HepG2 (cell line): Measurements from ENCODE around the gene BTG3. TPM values are rescaled to one million over a fixed set of nuclear protein-coding genes. Genes with fewer than 3 reads are reported as not detected.

Experiments
- ATAC-seq: fragments of 200-7000 bp; cut with Tn5 transposase; 3 replicates; pipeline ENCODE4 v1.9.1; 2020; ENCODE audit warnings: mild to moderate bottlenecking, moderate library complexity
- BruUV-seq: library from RNA; stranded (reverse); fragments of 400-500 nt; replicated peaks from 2 replicates; lab custom pipeline; 2021; lab: Mats Ljungman, UMichigan
- CTCF ChIA-PET: fragments of 300-600 bp; formaldehyde crosslinking; extraction: SDS; loops from one replicate; lab custom pipeline; 2021; ENCODE audit warnings: low total read pairs, inconsistent platforms, low intra/inter-chr PET ratio; lab: Yijun Ruan, JAX
- POLR2A ChIA-PET: fragments of 350-600 bp; sonication (Branson Sonifier 250); formaldehyde crosslinking; loops from one replicate; lab custom pipeline; 2020; ENCODE audit warnings: antibody characterized with exemption, inconsistent platforms; lab: Yijun Ruan, JAX
- DNase-seq: peaks from one replicate; pipeline ENCODE4 v3.0.0-alpha.2; 2015; ENCODE audit warnings: low spot score
- FAIRE-seq: peaks from 3 replicates; lab custom pipeline; 2011; peaks lifted over from hg19 to GRCh38; lab: Jason Lieb, UNC
- H2AFZ ChIP-seq: one replicate; pipeline ENCODE4 v1.6.1; 2011; ENCODE audit warnings: low read length, inconsistent platforms
- H3K27ac ChIP-seq: fragments of 300-600 bp; 3 replicates; pipeline ENCODE4 v1.8.0; 2011; ENCODE audit warnings: mixed run types, mild to moderate bottlenecking, mixed read lengths, low read length, inconsistent platforms; ENCODE audit not compliant: insufficient read depth; ENCODE audit errors: extremely low read length
- H3K27me3 ChIP-seq, 2 experiments: fragments of 200-600 bp in 1 of 2; 2 replicates in 1 of 2; 3 replicates in 1 of 2; pipeline versions ENCODE4 v1.6.0 to v1.8.0; 2011; ENCODE audit warnings: low read length in 2 of 2, mild to moderate bottlenecking in 2 of 2, moderate library complexity in 2 of 2, inconsistent platforms in 1 of 2; ENCODE audit not compliant: insufficient read depth in 2 of 2, control insufficient read depth in 1 of 2
- H3K36me3 ChIP-seq, 2 experiments: fragments of 200-600 bp in 1 of 2; replicated peaks in 1 of 2; 2 replicates in 1 of 2; 3 replicates in 1 of 2; pipeline versions ENCODE4 v1.5.1 to v1.8.0; 2011; ENCODE audit warnings: low read length in 2 of 2, inconsistent platforms in 1 of 2; ENCODE audit not compliant: insufficient read depth in 2 of 2, control insufficient read depth in 1 of 2
- H3K4me1 ChIP-seq: 2 replicates; pipeline ENCODE4 v1.5.1; 2012; ENCODE audit warnings: low read length, inconsistent platforms; ENCODE audit not compliant: insufficient read depth
- H3K4me2 ChIP-seq: 2 replicates; pipeline ENCODE4 v1.6.0; 2011; ENCODE audit warnings: low read depth, low read length, inconsistent platforms
- H3K4me3 ChIP-seq, 3 experiments: fragments of 200-600 bp in 1 of 3; sonication (generic), shearing (Covaris generic) in 1 of 3; replicated peaks in 1 of 3; 2 replicates each; pipeline ENCODE4 v1.5.1; 2011 to 2016; ENCODE audit warnings: low read length in 3 of 3, inconsistent platforms in 2 of 3, low read depth in 2 of 3, mild to moderate bottlenecking in 2 of 3, control low read depth in 1 of 3, mixed read lengths in 1 of 3; ENCODE audit not compliant: insufficient read depth in 1 of 3
- H3K79me2 ChIP-seq: one replicate; pipeline ENCODE4 v1.6.1; 2011; ENCODE audit warnings: low read length, inconsistent platforms; ENCODE audit not compliant: insufficient read depth
- H3K9ac ChIP-seq: 2 replicates; pipeline ENCODE4 v1.6.0; 2011; ENCODE audit warnings: mild to moderate bottlenecking, low read depth, low read length, inconsistent platforms; ENCODE audit not compliant: insufficient read depth
- H3K9me3 ChIP-seq: 2 replicates; pipeline ENCODE4 v1.5.1; 2012; ENCODE audit warnings: mild to moderate bottlenecking, low read length
- H4K20me1 ChIP-seq: 2 replicates; pipeline ENCODE4 v1.6.0; 2011; ENCODE audit warnings: inconsistent platforms, mild to moderate bottlenecking, low read length, moderate library complexity; ENCODE audit not compliant: insufficient read depth
- AGO2 ChIP-seq: fragments of 200-400 bp; formaldehyde crosslinking; optimal IDR thresholded peaks from 2 replicates; pipeline ENCODE3; 2017; ENCODE audit warnings: mild to moderate bottlenecking, low read depth, low read length, moderate library complexity
- CBX2 ChIP-seq, 2 experiments: fragments of 200-600 bp in 1 of 2; sonication (generic); formaldehyde crosslinking in 1 of 2; IDR thresholded peaks; 2 replicates each; pipeline versions ENCODE4 v1.7.0 to v1.8.1; 2018 to 2022; ENCODE audit warnings: low read depth in 2 of 2, low read length in 1 of 2, mild to moderate bottlenecking in 1 of 2, missing genetic modification reagents in 1 of 2
- GATAD2A ChIP-seq: IDR thresholded peaks from 2 replicates; pipeline ENCODE4 v1.6.1; 2016
- IRF9 ChIP-seq: sonication (generic); formaldehyde crosslinking; IDR thresholded peaks from 2 replicates; pipeline ENCODE4 v1.8.0; 2022; ENCODE audit warnings: missing genetic modification reagents, mild to moderate bottlenecking, borderline replicate concordance
- JUND ChIP-seq: sonication (generic); formaldehyde crosslinking; IDR thresholded peaks from 2 replicates; pipeline ENCODE4 v1.8.0; 2022; ENCODE audit warnings: mild to moderate bottlenecking, missing genetic modification reagents
- KMT2B ChIP-seq: IDR thresholded peaks from 2 replicates; pipeline ENCODE4 v1.6.1; 2016; ENCODE audit warnings: missing genetic modification reagents, missing compliant biosample characterization
- PAWR ChIP-seq: sonication (generic); formaldehyde crosslinking; IDR thresholded peaks from 2 replicates; pipeline ENCODE4 v1.4.0; 2020; ENCODE audit warnings: missing genetic modification reagents, mild to moderate bottlenecking, borderline replicate concordance
- PAX8 ChIP-seq: sonication (generic); formaldehyde crosslinking; IDR thresholded peaks from 2 replicates; pipeline ENCODE4 v1.8.0; 2022; ENCODE audit warnings: mild to moderate bottlenecking, missing genetic modification reagents, borderline replicate concordance
- POLR2A ChIP-seq, 2 experiments: IDR thresholded peaks; 2 replicates each; pipeline ENCODE4 v1.6.1; 2011; ENCODE audit warnings: low read depth in 2 of 2, low read length in 2 of 2, mild to moderate bottlenecking in 1 of 2, moderate library complexity in 1 of 2; ENCODE audit not compliant: insufficient read depth in 1 of 2
- RBM22 ChIP-seq: fragments of 200-400 bp; formaldehyde crosslinking; optimal IDR thresholded peaks from 2 replicates; pipeline ENCODE3; 2017; ENCODE audit warnings: mild to moderate bottlenecking, low read length, moderate library complexity
- SALL1 ChIP-seq: sonication (generic); formaldehyde crosslinking; IDR thresholded peaks from 2 replicates; pipeline ENCODE4 v1.8.0; 2022; ENCODE audit warnings: mild to moderate bottlenecking, missing genetic modification reagents
- TERF1 ChIP-seq: sonication (generic); formaldehyde crosslinking; IDR thresholded peaks from 2 replicates; pipeline ENCODE4 v1.8.0; 2022; ENCODE audit warnings: mild to moderate bottlenecking, missing genetic modification reagents, moderate library complexity
- UBTF ChIP-seq: sonication (generic); formaldehyde crosslinking; IDR thresholded peaks from 2 replicates; pipeline ENCODE4 v1.4.0; 2020; ENCODE audit warnings: mild to moderate bottlenecking, missing genetic modification reagents
- ZNF121 ChIP-seq: sonication (generic); formaldehyde crosslinking; IDR thresholded peaks from 2 replicates; pipeline ENCODE4 v1.5.0; 2020; ENCODE audit warnings: mild to moderate bottlenecking, missing genetic modification reagents
- ZNF333 ChIP-seq: sonication (generic); formaldehyde crosslinking; IDR thresholded peaks from 2 replicates; pipeline ENCODE4 v1.4.0; 2020; ENCODE audit warnings: mild to moderate bottlenecking, missing genetic modification reagents, borderline replicate concordance
- ZNF576 ChIP-seq: sonication (generic); formaldehyde crosslinking; IDR thresholded peaks from 2 replicates; pipeline ENCODE4 v1.4.0; 2020; ENCODE audit warnings: mild to moderate bottlenecking, missing genetic modification reagents
- ZNF75D ChIP-seq: sonication (generic); formaldehyde crosslinking; IDR thresholded peaks from 2 replicates; pipeline ENCODE4 v1.8.1; 2023; ENCODE audit warnings: missing genetic modification reagents, mild to moderate bottlenecking, borderline replicate concordance
- WGBS: methylation state at CpG from one replicate; pipeline ENCODE4 v1.1.6; 2017; ENCODE audit warnings: low lambda C conversion rate; 5-methylcytosine and 5-hydroxymethylcytosine counted together
- in situ Hi-C: cut with HindIII; loops from 2 replicates; pipeline ENCODE4 v1.10.0; 2017; ENCODE audit warnings: low pct_unique_long_range_greater_than_20kb; ENCODE audit not compliant: extremely low pct_ligation_motif_present
- intact Hi-C: fragments of 100-400 bp; cut with micrococcal nuclease; formaldehyde crosslinking; loops from one replicate; pipeline ENCODE4 v1.10.0; 2022; ENCODE audit not compliant: unreplicated experiment
- polyA plus RNA-seq, 8 experiments: library from polyadenylated mRNA; depleted of rRNA in 3 of 8; stranded (reverse) in 7 of 8; unstranded in 1 of 8; fragments of >200 nt; fragmentation: Illumina TruSeq in 4 of 8; extraction: Trizol in 4 of 8; gene quantifications; 2 replicates each; pipeline versions ENCODE4 v1.2.1 to v1.2.3, GENCODE V29; 2011 to 2016; ENCODE audit warnings: low read depth in 4 of 8, missing spikeins in 1 of 8, mixed read lengths in 1 of 8; ENCODE audit not compliant: insufficient read depth in 1 of 8
- total RNA-seq, 5 experiments: library from RNA; depleted of rRNA; stranded (reverse); fragments of >200 nt; fragmentation: Illumina TruSeq; extraction: Trizol; gene quantifications; 2 replicates each; pipeline ENCODE4 v1.2.3, GENCODE V29; 2016; ENCODE audit warnings: low read depth in 1 of 5

BTG3 gene
- total and polyA plus RNA-seq, 2 of the 13 experiments (the other 11 are each of a cell fraction or from before 2014, with no cell fraction given): 13.9 to 27.4 TPM

GRCh38 chr21:17611414-17612022 is 1.2 kb downstream of the BTG3 start:
- BruUV-seq: TSS peak; percentile 57
- Histone ChIP-seq H3K9ac (peak overlapping the region; percentile 86), H3K4me2 (peak overlapping the region; percentile 89), H3K4me3 (peak overlapping the region; percentile 82 to 90 (median 85)), H3K36me3 (peaks cover 0 to 12% of the 10 kb centered on the region in 2 experiments; a peak in 3 of 5 replicates), H3K27me3 (no peaks in the 10 kb centered on the region; a peak in 1 of 5 replicates), H3K9me3 (no peaks in the 10 kb centered on the region), H3K4me1 (peaks cover 44% of the 10 kb centered on the region), H4K20me1 (no peaks in the 10 kb centered on the region), H3K27ac (peak overlapping the region; percentile 73), H2AFZ (no peak overlapping the region), H3K79me2 (peaks cover 50% of the 10 kb centered on the region)
- FAIRE-seq: no peak
- ChIA-PET CTCF (no interaction called here), POLR2A (interaction anchor here (0.7 to 1.6 kb wide), 3 partner anchors 11 to 139 kb away, joined by 3 read pairs; no protein-coding TSS in a partner anchor)
- in situ Hi-C loops: no loop called here
- intact Hi-C loops: loop anchor here (10.0 kb wide), 1 partner anchor 203 kb away; the partner anchor contains the start of gene C21orf91
- WGBS: 2% methylated on average over 25 of the region's 26 CpGs
- DNase-seq: peak; percentile 55
- ATAC-seq: peak; percentile 30
- TF ChIP-seq GATAD2A (0 out of 2 replicates have a peak, but pooled peaks have one; percentile 20), TERF1 (CRISPR knock-in tag) (no peak), JUND (CRISPR knock-in tag) (peak; percentile 72; the same call in 1 of the 2 replicates), SALL1 (CRISPR knock-in tag) (peak; percentile 24; the same call in 1 of the 2 replicates), POLR2A (IDR thresholded peaks at IDR 0.05; ENCODE audit: insufficient read depth in 1 of 2, low read depth in 2 of 2, low read length in 2 of 2) (peak in 1 of 2 experiments; percentile 49; a peak in 1 of 4 replicates), PAX8 (CRISPR knock-in tag) (no peak), ZNF121 (CRISPR knock-in tag) (0 out of 2 replicates have a peak, but pooled peaks have one; percentile 55), PAWR (CRISPR knock-in tag) (no peak), RBM22 (peak; percentile 76), CBX2 (IDR thresholded peaks at IDR 0.05; ENCODE audit: low read depth, low read length) (no peak), CBX2 (CRISPR knock-in tag; IDR thresholded peaks at IDR 0.05; ENCODE audit: low read depth) (no peak), UBTF (CRISPR knock-in tag) (peak; percentile 21; the same call in 1 of the 2 replicates), KMT2B (CRISPR knock-in tag) (peak; percentile 49; the same call in 1 of the 2 replicates), ZNF333 (CRISPR knock-in tag) (peak; percentile 27; the same call in 1 of the 2 replicates), AGO2 (no peak), ZNF75D (no peak), IRF9 (0 out of 2 replicates have a peak, but pooled peaks have one; percentile 24), ZNF576 (CRISPR knock-in tag) (0 out of 2 replicates have a peak, but pooled peaks have one; percentile 24)
